Activated naive CD8-positive, alpha-beta T cell (primary cell): Measurements from ENCODE around the gene CIB2.
A peak's percentile ranks its signal among the peaks of the same experiment; 100 is the strongest.

Source experiments
- H3K27ac Mint-ChIP-seq: one replicate; pipeline ENCODE4 v1.8.0; 2021; ENCODE audit warnings: mixed read lengths
- H3K27me3 Mint-ChIP-seq: one replicate; pipeline ENCODE4 v1.8.0; 2021; ENCODE audit warnings: mixed read lengths
- H3K36me3 Mint-ChIP-seq: one replicate; pipeline ENCODE4 v1.8.0; 2021; ENCODE audit warnings: mixed read lengths
- H3K4me1 Mint-ChIP-seq: one replicate; pipeline ENCODE4 v1.8.0; 2021; ENCODE audit warnings: low read depth, mixed read lengths
- H3K4me3 Mint-ChIP-seq: one replicate; pipeline ENCODE4 v1.8.0; 2021; ENCODE audit warnings: mild to moderate bottlenecking, mixed read lengths
- H3K9me3 Mint-ChIP-seq: one replicate; pipeline ENCODE4 v1.8.0; 2021; ENCODE audit warnings: low read depth, mixed read lengths

The CIB2 gene

GRCh38 chr15:78060232-78060631 is 71.0 kb downstream of the CIB2 start:
- H3K36me3 Mint-ChIP-seq = no peaks in the 10 kb centered on the region

GRCh38 chr15:78059110-78059839 is 72.0 kb downstream of the CIB2 start:
- H3K36me3 Mint-ChIP-seq = no peaks in the 10 kb centered on the region
- H3K27ac Mint-ChIP-seq = peak overlapping the region; percentile 77
- no peaks in the 10 kb centered on the region for H3K27me3 Mint-ChIP-seq
- no peaks in the 10 kb centered on the region for H3K9me3 Mint-ChIP-seq
- peaks cover 81% of the 10 kb centered on the region for H3K4me1 Mint-ChIP-seq
- peak overlapping the region; percentile 6 for H3K4me3 Mint-ChIP-seq

More at GRCh38 chr15:78060232-78060631, 71.0 kb downstream of the CIB2 start:
- peak overlapping the region; percentile 77 for H3K27ac Mint-ChIP-seq
- no peaks in the 10 kb centered on the region for H3K27me3 Mint-ChIP-seq
- H3K9me3 Mint-ChIP-seq = no peaks in the 10 kb centered on the region
- H3K4me1 Mint-ChIP-seq = peaks cover 72% of the 10 kb centered on the region
- H3K4me3 Mint-ChIP-seq = peak overlapping the region; percentile 18

GRCh38 chr15:78058401-78058935 is 72.8 kb downstream of the CIB2 start:
- Mint-ChIP-seq H3K9me3 (no peaks in the 10 kb centered on the region), H3K27ac (peak overlapping the region; percentile 77), H3K36me3 (peaks cover 5% of the 10 kb centered on the region), H3K4me3 (no peak overlapping the region), H3K4me1 (peaks cover 88% of the 10 kb centered on the region), H3K27me3 (no peaks in the 10 kb centered on the region)

- H3K27ac Mint-ChIP-seq = peak overlapping the region; percentile 77
- no peaks in the 10 kb centered on the region for H3K9me3 Mint-ChIP-seq
- no peak overlapping the region for H3K4me3 Mint-ChIP-seq
- H3K36me3 Mint-ChIP-seq = peaks cover 8% of the 10 kb centered on the region
- peaks cover 88% of the 10 kb centered on the region for H3K4me1 Mint-ChIP-seq
- H3K27me3 Mint-ChIP-seq = no peaks in the 10 kb centered on the region
Observed at GRCh38 chr15:78057803-78058202, 73.4 kb downstream of the CIB2 start.

- Mint-ChIP-seq H3K36me3 (peaks cover 8% of the 10 kb centered on the region), H3K27ac (peak overlapping the region; percentile 98), H3K4me1 (peaks cover 89% of the 10 kb centered on the region), H3K4me3 (peak overlapping the region; percentile 73), H3K9me3 (no peaks in the 10 kb centered on the region), H3K27me3 (no peaks in the 10 kb centered on the region)
Observed at GRCh38 chr15:78056714-78057269, 74.5 kb downstream of the CIB2 start.

GRCh38 chr15:78055919-78056713 is 75.1 kb downstream of the CIB2 start:
- H3K27ac Mint-ChIP-seq = peak overlapping the region; percentile 98
- H3K27me3 Mint-ChIP-seq = no peaks in the 10 kb centered on the region

GRCh38 chr15:78054966-78055365 is 76.3 kb downstream of the CIB2 start:
- H3K36me3 Mint-ChIP-seq = peaks cover 10% of the 10 kb centered on the region
- H3K9me3 Mint-ChIP-seq = no peaks in the 10 kb centered on the region
- peak overlapping the region; percentile 98 for H3K27ac Mint-ChIP-seq
- no peaks in the 10 kb centered on the region for H3K27me3 Mint-ChIP-seq
- peaks cover 98% of the 10 kb centered on the region for H3K4me1 Mint-ChIP-seq
- peak overlapping the region; percentile 14 for H3K4me3 Mint-ChIP-seq

More at GRCh38 chr15:78055919-78056713, 75.1 kb downstream of the CIB2 start:
- peak overlapping the region; percentile 73 for H3K4me3 Mint-ChIP-seq
- H3K36me3 Mint-ChIP-seq = peaks cover 8% of the 10 kb centered on the region
- H3K9me3 Mint-ChIP-seq = no peaks in the 10 kb centered on the region
- H3K4me1 Mint-ChIP-seq = peaks cover 94% of the 10 kb centered on the region
